KMS-11 (cell line): ENCODE data around the gene OR4B1.

Experiments
- H2AFZ ChIP-seq: fragments of 200-600 bp; sonication (generic); 2 replicates; pipeline ENCODE4 v1.6.1; 2016; ENCODE audit warnings: antibody characterized with exemption, mixed run types, low read depth
- H3K27ac ChIP-seq: fragments of 200-600 bp; sonication (generic); 2 replicates; pipeline ENCODE4 v1.6.1; 2016; ENCODE audit warnings: mild to moderate bottlenecking, mixed run types
- H3K27me3 ChIP-seq: fragments of 200-600 bp; sonication (generic); 2 replicates; pipeline ENCODE4 v1.6.1; 2017; ENCODE audit warnings: mild to moderate bottlenecking, low read depth, mixed run types, moderate library complexity; ENCODE audit not compliant: insufficient read depth
- H3K36me3 ChIP-seq: fragments of 200-600 bp; sonication (generic); 2 replicates; pipeline ENCODE4 v1.6.1; 2017; ENCODE audit warnings: mild to moderate bottlenecking, mixed run types; ENCODE audit not compliant: insufficient read depth
- H3K4me1 ChIP-seq: fragments of 200-600 bp; sonication (generic); 2 replicates; pipeline ENCODE4 v1.6.1; 2016; ENCODE audit warnings: mild to moderate bottlenecking, low read depth, mixed run types; ENCODE audit not compliant: poor library complexity, severe bottlenecking
- H3K4me2 ChIP-seq: fragments of 200-600 bp; sonication (generic); 2 replicates; pipeline ENCODE4 v1.7.0; 2016; ENCODE audit warnings: mild to moderate bottlenecking, mixed run types
- H3K4me3 ChIP-seq: fragments of 200-600 bp; sonication (generic); IDR thresholded peaks from 2 replicates; pipeline ENCODE4 v1.6.1; 2017; ENCODE audit warnings: low read depth, low read length, mixed read lengths; ENCODE audit not compliant: insufficient read depth
- H3K79me2 ChIP-seq: fragments of 200-600 bp; sonication (generic); 2 replicates; pipeline ENCODE4 v1.6.1; 2016; ENCODE audit warnings: low read depth, mixed run types; ENCODE audit not compliant: insufficient read depth
- H3K9ac ChIP-seq: fragments of 200-600 bp; sonication (generic); 2 replicates; pipeline ENCODE4 v1.6.1; 2016; ENCODE audit warnings: mild to moderate bottlenecking, mixed run types
- H4K20me1 ChIP-seq: fragments of 200-600 bp; sonication (generic); 2 replicates; pipeline ENCODE4 v1.6.1; 2016; ENCODE audit warnings: mild to moderate bottlenecking, mixed run types; ENCODE audit not compliant: insufficient read depth
- TF ChIP-seq, protein P1 (sequence below): fragments of 200-600 bp; sonication (generic); conservative IDR thresholded peaks from 2 replicates; pipeline ENCODE4 v1.6.1; 2017; ENCODE audit warnings: low read depth, mild to moderate bottlenecking, antibody characterized with exemption, low read length, moderate library complexity, mixed read lengths

Gene OR4B1

GRCh38 chr11:48242501-48242900 lies 25.9 kb downstream of the OR4B1 start:
- no peak overlapping the region for H3K27ac ChIP-seq
- H2AFZ ChIP-seq = no peak overlapping the region
- no peaks in the 10 kb centered on the region for H3K79me2 ChIP-seq
- TF ChIP-seq, protein P1, sequence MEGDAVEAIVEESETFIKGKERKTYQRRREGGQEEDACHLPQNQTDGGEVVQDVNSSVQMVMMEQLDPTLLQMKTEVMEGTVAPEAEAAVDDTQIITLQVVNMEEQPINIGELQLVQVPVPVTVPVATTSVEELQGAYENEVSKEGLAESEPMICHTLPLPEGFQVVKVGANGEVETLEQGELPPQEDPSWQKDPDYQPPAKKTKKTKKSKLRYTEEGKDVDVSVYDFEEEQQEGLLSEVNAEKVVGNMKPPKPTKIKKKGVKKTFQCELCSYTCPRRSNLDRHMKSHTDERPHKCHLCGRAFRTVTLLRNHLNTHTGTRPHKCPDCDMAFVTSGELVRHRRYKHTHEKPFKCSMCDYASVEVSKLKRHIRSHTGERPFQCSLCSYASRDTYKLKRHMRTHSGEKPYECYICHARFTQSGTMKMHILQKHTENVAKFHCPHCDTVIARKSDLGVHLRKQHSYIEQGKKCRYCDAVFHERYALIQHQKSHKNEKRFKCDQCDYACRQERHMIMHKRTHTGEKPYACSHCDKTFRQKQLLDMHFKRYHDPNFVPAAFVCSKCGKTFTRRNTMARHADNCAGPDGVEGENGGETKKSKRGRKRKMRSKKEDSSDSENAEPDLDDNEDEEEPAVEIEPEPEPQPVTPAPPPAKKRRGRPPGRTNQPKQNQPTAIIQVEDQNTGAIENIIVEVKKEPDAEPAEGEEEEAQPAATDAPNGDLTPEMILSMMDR = no peak
- H3K4me2 ChIP-seq = no peak overlapping the region
- no peak overlapping the region for H3K4me3 ChIP-seq
- no peaks in the 10 kb centered on the region for H3K36me3 ChIP-seq
- no peaks in the 10 kb centered on the region for H4K20me1 ChIP-seq
- H3K4me1 ChIP-seq = no peaks in the 10 kb centered on the region
- no peak overlapping the region for H3K9ac ChIP-seq
- H3K27me3 ChIP-seq = no peaks in the 10 kb centered on the region

DNA sequence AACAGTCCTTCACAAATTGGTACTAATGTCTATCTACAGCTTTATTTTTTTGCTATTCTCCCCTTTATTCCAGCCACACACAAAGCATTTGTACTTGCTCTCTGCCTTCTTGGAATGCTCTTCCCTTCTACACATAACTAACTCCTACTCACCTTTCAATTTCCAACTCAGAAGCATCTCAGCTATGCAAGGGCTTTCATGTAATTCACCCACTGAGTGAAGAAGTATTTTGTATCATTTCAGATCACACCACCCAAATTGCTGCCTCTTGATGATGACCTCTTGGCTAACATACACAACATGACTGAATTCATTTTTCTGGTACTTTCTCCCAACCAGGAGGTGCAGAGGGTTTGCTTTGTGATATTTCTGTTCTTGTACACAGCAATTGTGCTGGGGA lies 28.2 kb downstream of the OR4B1 start, which contains the start of gene OR4X2:
Gene OR4X2 (plus strand): TSS at position 301 of the 400 bp plus-strand sequence. CDS start 0 bp downstream, at position 301.
- H3K4me3 ChIP-seq = no peak within 1 kb of the TSS
- H3K4me1 ChIP-seq = no peaks in the 10 kb centered on the region
- H4K20me1 ChIP-seq = no peaks in the 10 kb centered on the region
- TF ChIP-seq, protein P1 = no peak
- no peaks in the 10 kb centered on the region for H3K27me3 ChIP-seq
- no peak within 1 kb of the TSS for H2AFZ ChIP-seq
- H3K27ac ChIP-seq = no peak within 1 kb of the TSS
- no peak within 1 kb of the TSS for H3K9ac ChIP-seq
- H3K4me2 ChIP-seq = no peak within 1 kb of the TSS
- H3K36me3 ChIP-seq = no peaks in the 10 kb centered on the region
- H3K79me2 ChIP-seq = no peaks in the 10 kb centered on the region

DNA sequence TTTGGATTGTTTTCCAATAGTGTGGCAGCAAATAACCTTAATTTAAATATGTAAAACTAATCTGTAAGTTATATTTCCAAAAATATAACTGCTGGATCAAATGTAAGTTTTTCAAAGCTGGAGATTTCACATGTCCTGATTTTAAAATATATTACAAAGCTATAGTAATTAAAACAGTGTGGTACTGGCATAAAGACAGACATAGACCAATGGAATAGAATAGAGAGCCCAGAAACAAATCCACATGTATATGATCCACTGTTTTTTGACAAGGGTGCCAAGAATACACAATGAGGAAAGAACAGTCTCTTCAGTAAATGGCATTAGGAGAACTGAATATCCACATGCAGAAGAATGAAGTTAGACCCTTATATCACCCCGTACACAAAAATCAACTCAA lies 32.3 kb downstream of the OR4B1 start:
- no peaks in the 10 kb centered on the region for H3K36me3 ChIP-seq
- H3K4me1 ChIP-seq = no peaks in the 10 kb centered on the region
- TF ChIP-seq, protein P1 = no peak
- H3K4me3 ChIP-seq = no peak overlapping the region
- H3K27ac ChIP-seq = no peak overlapping the region
- H3K27me3 ChIP-seq = no peaks in the 10 kb centered on the region
- H4K20me1 ChIP-seq = no peaks in the 10 kb centered on the region
- H3K79me2 ChIP-seq = no peaks in the 10 kb centered on the region
- no peak overlapping the region for H3K4me2 ChIP-seq
- no peak overlapping the region for H2AFZ ChIP-seq
- no peak overlapping the region for H3K9ac ChIP-seq

GRCh38 chr11:48261600-48261999 lies 45.0 kb downstream of the OR4B1 start:
- H3K9ac ChIP-seq = no peak overlapping the region
- no peak overlapping the region for H2AFZ ChIP-seq
- TF ChIP-seq, protein P1 = no peak
- H3K4me3 ChIP-seq = no peak overlapping the region
- H3K27ac ChIP-seq = no peak overlapping the region
- H3K27me3 ChIP-seq = no peaks in the 10 kb centered on the region
- no peak overlapping the region for H3K4me2 ChIP-seq
- H3K79me2 ChIP-seq = no peaks in the 10 kb centered on the region
- no peaks in the 10 kb centered on the region for H4K20me1 ChIP-seq
- H3K4me1 ChIP-seq = no peaks in the 10 kb centered on the region
- H3K36me3 ChIP-seq = no peaks in the 10 kb centered on the region
